Stomach smooth muscle (tissue), 2 donors: ENCODE results near the gene SLC39A10.

Experiments used
- H3K27ac ChIP-seq: one replicate; pipeline ENCODE4 v1.7.0; 2013; ENCODE audit warnings: mild to moderate bottlenecking, low read length, inconsistent platforms
- H3K27me3 ChIP-seq, 2 donors: one replicate each; pipeline ENCODE4 v1.7.0; 2013; ENCODE audit warnings: low read length in 2 of 2; ENCODE audit not compliant: insufficient read depth in 2 of 2, control insufficient read depth in 1 of 2
- H3K36me3 ChIP-seq, 2 donors: one replicate each; pipeline ENCODE4 v1.7.0; 2013; ENCODE audit warnings: low read length in 2 of 2; ENCODE audit not compliant: control insufficient read depth in 2 of 2, insufficient read depth in 2 of 2
- H3K4me1 ChIP-seq: one replicate; pipeline ENCODE4 v1.7.0; 2013; ENCODE audit warnings: low read length; ENCODE audit not compliant: control insufficient read depth, insufficient read depth
- H3K4me3 ChIP-seq, 2 donors: one replicate each; pipeline ENCODE4 v1.7.0; 2013; ENCODE audit warnings: low read length in 2 of 2
- H3K9ac ChIP-seq, 2 donors: one replicate each; pipeline ENCODE4 v1.7.0; 2013; ENCODE audit warnings: low read length in 2 of 2, mild to moderate bottlenecking in 1 of 2
- H3K9me3 ChIP-seq, 2 donors: one replicate each; pipeline ENCODE4 v1.7.0; 2013; ENCODE audit warnings: low read length in 2 of 2; ENCODE audit not compliant: control insufficient read depth in 2 of 2
- donor health status: healthy.
- donor health status: Pancreatic carcinoma.

Gene SLC39A10

DNA sequence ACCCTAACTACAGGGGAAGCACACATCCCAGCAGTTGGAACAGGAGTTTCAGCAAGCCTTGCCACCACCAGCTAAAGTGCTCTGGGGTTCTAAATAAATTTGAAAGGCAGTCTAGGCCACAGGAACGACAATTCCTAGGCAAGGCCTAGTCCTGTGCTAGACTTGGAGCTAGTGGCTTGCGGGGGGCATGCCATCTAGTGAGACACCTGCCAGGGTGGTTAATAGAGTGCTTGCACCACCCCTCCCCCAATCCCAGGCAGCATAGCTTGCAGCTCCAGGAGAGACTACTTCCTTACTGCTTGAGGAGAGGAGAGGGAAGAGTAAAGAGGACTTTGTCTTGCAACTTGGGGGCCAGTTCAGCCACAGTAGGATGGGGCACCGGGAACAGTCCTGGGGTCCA is 101.8 kb downstream of the SLC39A10 start:
- H3K9me3 ChIP-seq: peaks cover 0 to 2% of the 10 kb centered on the region in 2 donors
- H3K27me3 ChIP-seq: no peaks in the 10 kb centered on the region
- no peak overlapping the region for H3K4me3 ChIP-seq
- no peak overlapping the region for H3K27ac ChIP-seq
- H3K9ac ChIP-seq: no peak overlapping the region
- no peaks in the 10 kb centered on the region for H3K4me1 ChIP-seq
- no peaks in the 10 kb centered on the region for H3K36me3 ChIP-seq

DNA sequence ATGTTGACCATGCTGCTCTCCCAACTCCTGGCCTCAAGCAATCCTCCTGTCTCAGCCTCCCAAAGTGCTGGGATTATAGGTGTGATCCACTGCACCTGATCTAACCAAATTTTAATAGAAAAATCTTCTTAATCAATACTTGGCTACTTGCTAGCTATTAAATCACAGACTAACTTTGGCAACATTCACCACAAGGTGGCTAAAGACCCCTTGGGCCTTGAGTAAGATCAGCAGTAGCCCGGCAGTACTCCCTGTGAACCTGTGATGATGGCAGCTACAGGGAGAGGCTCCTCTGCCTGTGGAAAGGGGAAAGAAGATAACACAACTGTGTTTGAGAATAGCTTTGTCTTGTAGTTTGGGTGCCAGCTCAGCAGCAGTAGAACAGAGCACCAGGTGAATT is 102.9 kb downstream of the SLC39A10 start:
- Histone ChIP-seq H3K27me3 (no peaks in the 10 kb centered on the region), H3K27ac (no peak overlapping the region), H3K4me1 (no peaks in the 10 kb centered on the region), H3K9me3 (peaks cover 0 to 2% of the 10 kb centered on the region in 2 donors), H3K4me3 (no peak overlapping the region), H3K36me3 (no peaks in the 10 kb centered on the region), H3K9ac (no peak overlapping the region)

DNA sequence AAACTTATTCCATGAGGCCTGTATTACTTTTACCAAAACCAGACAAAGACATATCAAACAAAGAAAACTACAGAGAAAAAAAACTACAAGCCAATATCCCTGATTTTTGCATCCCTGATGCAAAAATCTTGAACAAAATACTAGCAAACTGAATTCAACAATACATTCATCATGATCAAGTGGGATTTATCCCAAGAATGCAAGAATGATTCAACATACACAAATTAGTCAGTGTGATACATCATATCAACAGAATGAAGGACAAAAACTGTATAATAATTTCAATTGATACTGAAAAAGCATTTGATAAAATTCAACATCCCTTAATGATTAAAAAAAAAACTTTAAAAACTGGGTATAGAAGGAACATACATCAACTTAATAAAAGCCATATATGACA is 106.8 kb downstream of the SLC39A10 start:
- peaks cover 0 to 2% of the 10 kb centered on the region in 2 donors for H3K9me3 ChIP-seq
- H3K4me3 ChIP-seq: no peak overlapping the region
- H3K4me1 ChIP-seq: no peaks in the 10 kb centered on the region
- H3K9ac ChIP-seq: no peak overlapping the region
- no peaks in the 10 kb centered on the region for H3K27me3 ChIP-seq
- no peak overlapping the region for H3K27ac ChIP-seq
- H3K36me3 ChIP-seq: no peaks in the 10 kb centered on the region

DNA sequence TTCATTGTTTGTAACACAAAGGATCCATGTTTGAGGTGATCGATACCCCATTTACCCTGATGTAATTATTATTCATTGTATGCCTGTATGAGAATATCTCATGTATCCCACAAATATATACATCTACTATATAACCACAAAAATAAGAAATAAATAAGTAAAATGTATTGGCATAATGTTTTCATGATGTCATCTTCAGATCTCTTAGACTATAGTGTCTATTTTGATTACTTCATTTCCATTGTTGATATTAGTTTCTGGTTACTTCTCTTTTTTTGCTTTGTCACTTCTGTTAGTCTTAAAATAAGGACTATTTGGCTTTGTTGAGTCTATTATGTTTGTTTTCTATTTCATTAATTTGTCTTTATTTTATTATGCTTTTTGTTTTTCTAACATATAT is 109.7 kb downstream of the SLC39A10 start:
- Histone ChIP-seq H3K27me3 (no peaks in the 10 kb centered on the region), H3K4me3 (no peak overlapping the region), H3K36me3 (no peaks in the 10 kb centered on the region), H3K27ac (no peak overlapping the region), H3K9me3 (peaks cover 0 to 2% of the 10 kb centered on the region in 2 donors), H3K9ac (no peak overlapping the region), H3K4me1 (no peaks in the 10 kb centered on the region)

DNA sequence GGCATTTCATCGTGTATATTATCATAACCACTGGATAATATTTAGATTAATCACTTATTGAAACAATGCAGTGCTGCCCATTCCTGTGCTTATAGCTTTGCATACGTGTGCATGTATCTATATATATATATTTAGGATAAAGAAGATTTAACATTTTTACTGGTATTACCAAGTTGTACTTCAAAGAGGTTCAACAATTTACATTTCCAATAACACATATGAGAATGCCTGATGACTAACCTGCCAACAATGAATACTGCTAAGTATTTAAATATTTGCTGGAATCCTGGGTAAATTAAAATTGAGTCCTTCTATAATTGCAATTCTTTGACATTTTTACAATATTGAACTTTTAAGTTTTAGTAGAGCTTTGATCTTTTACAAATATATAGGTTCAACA is 111.4 kb downstream of the SLC39A10 start:
- no peaks in the 10 kb centered on the region for H3K9me3 ChIP-seq
- no peaks in the 10 kb centered on the region for H3K36me3 ChIP-seq
- no peaks in the 10 kb centered on the region for H3K4me1 ChIP-seq
- H3K27ac ChIP-seq: no peak overlapping the region
- no peak overlapping the region for H3K9ac ChIP-seq
- H3K27me3 ChIP-seq: no peaks in the 10 kb centered on the region
- H3K4me3 ChIP-seq: no peak overlapping the region

DNA sequence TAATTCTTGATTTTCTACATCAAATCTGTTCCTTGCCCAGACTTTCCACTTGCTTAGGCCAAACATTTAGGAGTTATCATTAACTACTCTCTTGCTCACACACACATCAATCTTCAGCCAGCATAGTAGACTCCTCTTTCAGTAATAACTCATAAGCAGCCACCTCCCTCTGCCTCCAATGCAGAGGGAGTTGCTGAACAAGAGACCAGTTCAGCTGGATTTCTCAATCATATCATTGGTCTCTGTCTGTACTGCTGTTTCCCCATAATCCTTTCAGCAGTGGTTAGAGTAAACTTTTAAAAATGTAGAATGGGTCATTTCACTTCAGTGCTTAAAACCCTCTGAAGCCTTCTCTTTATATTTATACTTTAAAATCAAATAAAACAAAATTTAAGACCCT is 112.9 kb downstream of the SLC39A10 start:
- H3K4me1 ChIP-seq: no peaks in the 10 kb centered on the region
- no peak overlapping the region for H3K9ac ChIP-seq
- H3K27me3 ChIP-seq: no peaks in the 10 kb centered on the region
- H3K36me3 ChIP-seq: no peaks in the 10 kb centered on the region
- H3K4me3 ChIP-seq: no peak overlapping the region
- H3K9me3 ChIP-seq: no peaks in the 10 kb centered on the region
- H3K27ac ChIP-seq: no peak overlapping the region

DNA sequence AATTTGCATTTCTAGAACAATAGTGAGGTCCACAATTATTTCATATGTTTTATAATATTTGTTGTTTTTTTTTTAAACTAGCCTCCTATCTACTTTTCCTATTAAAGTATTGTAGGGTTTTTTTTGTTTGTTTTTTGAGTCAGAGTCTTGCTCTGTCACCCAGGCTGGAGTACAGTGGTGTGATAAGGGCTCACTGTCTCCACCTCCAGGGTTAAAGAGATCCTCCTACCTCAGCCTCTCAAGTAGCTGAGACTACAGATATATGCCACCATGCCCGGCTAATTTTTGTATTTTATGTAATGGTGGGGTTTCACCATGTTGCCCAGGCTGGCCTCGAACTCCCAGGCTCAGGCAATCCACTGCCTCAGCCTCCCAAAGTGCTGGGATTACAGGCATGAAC is 122.5 kb downstream of the SLC39A10 start:
- H3K9ac ChIP-seq: no peak overlapping the region
- H3K4me1 ChIP-seq: no peaks in the 10 kb centered on the region
- no peak overlapping the region for H3K4me3 ChIP-seq
- H3K36me3 ChIP-seq: no peaks in the 10 kb centered on the region
- H3K9me3 ChIP-seq: no peaks in the 10 kb centered on the region
- no peaks in the 10 kb centered on the region for H3K27me3 ChIP-seq
- no peak overlapping the region for H3K27ac ChIP-seq

DNA sequence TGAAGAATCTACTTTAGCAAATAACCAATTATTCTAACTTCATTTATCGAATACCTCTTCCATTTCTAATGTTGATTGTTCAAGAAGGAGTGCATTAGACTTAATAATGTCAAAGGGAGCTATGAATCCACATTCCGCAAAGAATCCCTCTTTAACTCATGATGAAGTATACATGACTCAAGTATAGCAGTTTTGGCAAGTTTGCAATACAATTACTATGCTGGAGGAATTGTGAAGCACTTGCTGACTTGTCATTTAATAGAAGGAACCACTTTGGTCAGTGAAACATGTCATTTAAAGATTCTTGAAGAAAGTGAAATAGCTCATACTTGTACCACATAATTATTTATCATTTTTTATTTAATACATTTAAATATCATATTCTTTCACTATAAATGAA is 125.1 kb downstream of the SLC39A10 start:
- H3K9ac ChIP-seq: no peak overlapping the region
- H3K9me3 ChIP-seq: no peaks in the 10 kb centered on the region
- no peaks in the 10 kb centered on the region for H3K4me1 ChIP-seq
- H3K27me3 ChIP-seq: no peaks in the 10 kb centered on the region
- no peak overlapping the region for H3K4me3 ChIP-seq
- H3K27ac ChIP-seq: no peak overlapping the region
- H3K36me3 ChIP-seq: no peaks in the 10 kb centered on the region
